K562 (cell line): ENCODE data around the gene TRIM34. TPM values are rescaled to one million over a fixed set of nuclear protein-coding genes. Genes with fewer than 3 reads are reported as not detected.

Experiments used
- ATF6 ChIP-seq: sonication (generic); formaldehyde crosslinking; IDR thresholded peaks from 2 replicates; pipeline ENCODE4 v1.4.0; 2020; ENCODE audit warnings: mild to moderate bottlenecking, missing genetic modification reagents
- CBFA2T2 ChIP-seq: fragments of 450-650 bp; conservative IDR thresholded peaks from 2 replicates; pipeline ENCODE4 v1.6.1; 2017; ENCODE audit warnings: mild to moderate bottlenecking
- CEBPB ChIP-seq: fragments of 450-650 bp; IDR thresholded peaks from 2 replicates; pipeline ENCODE4 v1.6.1; 2016; ENCODE audit warnings: missing genetic modification characterization, missing compliant biosample characterization
- DACH1 ChIP-seq: fragments of 450-650 bp; IDR thresholded peaks from 2 replicates; pipeline ENCODE4 v1.6.1; 2018; ENCODE audit not compliant: partially characterized antibody
- ETV1 ChIP-seq: fragments of 450-650 bp; conservative IDR thresholded peaks from 2 replicates; pipeline ENCODE4 v1.6.1; 2016; ENCODE audit warnings: missing genetic modification characterization, control low read depth, low read depth, missing compliant biosample characterization
- HIVEP1 ChIP-seq: fragments of 250-450 bp; sonication (Bioruptor Pico); IDR thresholded peaks from 2 replicates; pipeline ENCODE4 v1.4.0; 2020; ENCODE audit warnings: mild to moderate bottlenecking
- HNRNPH1 ChIP-seq: fragments of 200-400 bp; formaldehyde crosslinking; optimal IDR thresholded peaks from 2 replicates; pipeline ENCODE3; 2017; ENCODE audit warnings: low read depth, mild to moderate bottlenecking, low read length, moderate library complexity
- MITF ChIP-seq: IDR thresholded peaks from 2 replicates; pipeline ENCODE4 v1.6.1; 2014; ENCODE audit warnings: antibody characterized with exemption
- MTA2 ChIP-seq: fragments of 450-650 bp; IDR thresholded peaks from 2 replicates; pipeline ENCODE4 v1.6.1; 2016; ENCODE audit warnings: low read depth
- NELFE ChIP-seq: IDR thresholded peaks from 2 replicates; pipeline ENCODE4 v1.6.1; 2011; ENCODE audit warnings: mild to moderate bottlenecking; ENCODE audit not compliant: insufficient read depth, insufficient read length
- NEUROD1 ChIP-seq: fragments of 150-350 bp; IDR thresholded peaks from 2 replicates; pipeline ENCODE4 v1.6.1; 2014; ENCODE audit warnings: borderline replicate concordance, low read length, low read depth; ENCODE audit not compliant: partially characterized antibody
- NFE2 ChIP-seq: IDR thresholded peaks from 2 replicates; pipeline ENCODE4 v1.6.1; 2014; ENCODE audit warnings: antibody characterized with exemption, low read depth
- NR2C1 ChIP-seq, 2 experiments: fragments of 450-650 bp; IDR thresholded peaks; 2 replicates each; pipeline ENCODE4 v1.6.1; 2017; ENCODE audit warnings: mild to moderate bottlenecking in 2 of 2, antibody characterized with exemption in 1 of 2, inconsistent platforms in 1 of 2, missing compliant biosample characterization in 1 of 2, missing genetic modification characterization in 1 of 2
- PCBP1 ChIP-seq: fragments of 200-400 bp; formaldehyde crosslinking; IDR thresholded peaks from 2 replicates; pipeline ENCODE4 v1.6.1; 2018; ENCODE audit warnings: mild to moderate bottlenecking, low read depth, low read length; ENCODE audit not compliant: poor library complexity, severe bottlenecking
- PPARD ChIP-seq: fragments of 250-450 bp; sonication (Bioruptor Pico); IDR thresholded peaks from 2 replicates; pipeline ENCODE4 v1.8.0; 2022; ENCODE audit warnings: inconsistent platforms, mild to moderate bottlenecking, moderate library complexity
- PRMT5 ChIP-seq: sonication (generic); formaldehyde crosslinking; IDR thresholded peaks from 2 replicates; pipeline ENCODE4 v1.5.0; 2020; ENCODE audit warnings: missing genetic modification reagents
- PTRF ChIP-seq: fragments of 450-650 bp; IDR thresholded peaks from 2 replicates; pipeline ENCODE4 v1.6.1; 2016; ENCODE audit warnings: mild to moderate bottlenecking, missing genetic modification characterization, missing compliant biosample characterization
- RAD21 ChIP-seq, 2 experiments: fragments of 250-450 bp in 1 of 2; fragments of 450-650 bp in 1 of 2; sonication (Bioruptor Pico) in 1 of 2; formaldehyde crosslinking in 1 of 2; IDR thresholded peaks in 1 of 2; conservative IDR thresholded peaks in 1 of 2; 2 replicates each; pipeline versions ENCODE4 v1.4.0 to v1.8.0; 2020 to 2022; ENCODE audit warnings: mild to moderate bottlenecking in 2 of 2, moderate library complexity in 1 of 2
- SIRT6 ChIP-seq: IDR thresholded peaks from one replicate; pipeline ENCODE4 v1.6.1; 2012; ENCODE audit warnings: low read depth, mild to moderate bottlenecking, control low read depth, inconsistent platforms, low read length, moderate library complexity
- TFAP4 ChIP-seq: sonication (generic); formaldehyde crosslinking; IDR thresholded peaks from 2 replicates; pipeline ENCODE4 v1.8.0; 2022; ENCODE audit warnings: missing genetic modification reagents, mild to moderate bottlenecking, moderate library complexity, borderline replicate concordance
- THRAP3 ChIP-seq: fragments of 450-650 bp; IDR thresholded peaks from 2 replicates; pipeline ENCODE4 v1.6.1; 2016; ENCODE audit warnings: mild to moderate bottlenecking, inconsistent platforms, borderline replicate concordance
- USF2 ChIP-seq: sonication (generic); formaldehyde crosslinking; IDR thresholded peaks from 2 replicates; pipeline ENCODE4 v1.5.0; 2020; ENCODE audit warnings: missing genetic modification reagents
- ZNF282 ChIP-seq: sonication (generic); formaldehyde crosslinking; IDR thresholded peaks from 2 replicates; pipeline ENCODE4 v1.8.1; 2023; ENCODE audit warnings: missing genetic modification reagents
- ZNF785 ChIP-seq: fragments of 250-450 bp; sonication (Bioruptor Pico); IDR thresholded peaks from 2 replicates; pipeline ENCODE4 v1.4.0; 2020; ENCODE audit warnings: mild to moderate bottlenecking
- polyA plus RNA-seq, 8 experiments: library from polyadenylated mRNA; depleted of rRNA in 4 of 8; stranded (reverse) in 5 of 8; unstranded in 3 of 8; fragments of >200 nt; fragmentation: Nextera tagmentation in 2 of 8; fragmentation: Illumina TruSeq in 1 of 8; extraction: Ambion mirVana in 2 of 8; extraction: Trizol in 1 of 8; gene quantifications; 2 replicates each; pipeline versions ENCODE4 v1.2.1 to v1.2.3, GENCODE V29; 2011 to 2014; ENCODE audit warnings: inconsistent platforms in 1 of 8, missing spikeins in 1 of 8
- total RNA-seq, 7 experiments: library from RNA; depleted of rRNA in 6 of 7; stranded (reverse); fragments of >200 nt in 6 of 7; fragmentation: Illumina TruSeq in 2 of 7; extraction: Trizol in 2 of 7; gene quantifications; 2 replicates each; pipeline versions ENCODE4 v1.2.1 to v1.2.3, GENCODE V29; 2011 to 2021; ENCODE audit warnings: low replicate concordance in 1 of 7

The TRIM34 gene
- total and polyA plus RNA-seq, 9 of the 15 experiments (the other 6 are each of a cell fraction or from before 2014, with no cell fraction given): 0.31 to 2.9 (median 1.3) TPM

- TF ChIP-seq ATF6 (CRISPR knock-in tag) (no peak), PCBP1 (no peak), NEUROD1 (no peak), SIRT6 (no peak), RAD21 (CRISPR knock-in tag; conservative IDR thresholded peaks at IDR 0.05 in 1 of 2, IDR thresholded peaks at IDR 0.05 in 1 of 2) (peak; percentile 76 to 82), NFE2 (no peak), MITF (no peak), USF2 (CRISPR knock-in tag) (no peak), HNRNPH1 (no peak), ZNF785 (CRISPR knock-in tag) (no peak), PRMT5 (CRISPR knock-in tag) (no peak), MTA2 (0 out of 2 replicates have a peak, but pooled peaks have one; percentile 45), DACH1 (no peak), CEBPB (tag) (no peak), ETV1 (tag) (no peak), CBFA2T2 (no peak), ZNF282 (CRISPR knock-in tag) (no peak), HIVEP1 (CRISPR knock-in tag) (no peak), NELFE (no peak), PPARD (CRISPR knock-in tag) (no peak), THRAP3 (no peak; the same call in 1 of the 2 replicates), PTRF (tag) (no peak), NR2C1 (IDR thresholded peaks at IDR 0.05) (no peak), NR2C1 (tag; IDR thresholded peaks at IDR 0.05) (no peak), TFAP4 (CRISPR knock-in tag) (peak; percentile 42; the same call in 1 of the 2 replicates)
Observed at GRCh38 chr11:5684646-5685362, 60.0 kb downstream of the TRIM34 start, which contains the start of gene TRIM5 (continued).
